H9 (cell line): ENCODE measurements around the gene PAX3. TPM values are rescaled to one million over a fixed set of nuclear protein-coding genes. Genes with fewer than 3 reads are reported as not detected.

Source experiments
- DNase-seq: peaks from one replicate; pipeline ENCODE4 v3.0.0-alpha.2; 2017
- H2AFZ ChIP-seq: one replicate; pipeline ENCODE4 v1.6.1; 2013; ENCODE audit warnings: mild to moderate bottlenecking, low read length, control low read depth, moderate library complexity
- H2AK5ac ChIP-seq: 2 replicates; pipeline ENCODE4 v1.6.1; 2013; ENCODE audit warnings: low read length, control low read depth, mixed read lengths; ENCODE audit not compliant: insufficient read length
- H2BK120ac ChIP-seq: one replicate; pipeline ENCODE4 v1.6.1; 2013; ENCODE audit warnings: low read depth, mild to moderate bottlenecking, low read length, control low read depth, inconsistent platforms; ENCODE audit not compliant: poor library complexity, severe bottlenecking
- H2BK12ac ChIP-seq: 2 replicates; pipeline ENCODE4 v1.6.1; 2013; ENCODE audit warnings: low read length, control low read depth, mixed read lengths, low read depth; ENCODE audit not compliant: insufficient read length
- H2BK15ac ChIP-seq: 2 replicates; pipeline ENCODE4 v1.6.1; 2013; ENCODE audit warnings: low read depth, low read length, control low read depth
- H2BK20ac ChIP-seq: one replicate; pipeline ENCODE4 v1.6.1; 2013; ENCODE audit warnings: low read depth, mild to moderate bottlenecking, low read length, control low read depth, inconsistent platforms; ENCODE audit not compliant: poor library complexity, severe bottlenecking
- H2BK5ac ChIP-seq: 2 replicates; pipeline ENCODE4 v1.6.1; 2013; ENCODE audit warnings: low read length, control low read depth, mixed read lengths; ENCODE audit not compliant: insufficient read length
- H3K14ac ChIP-seq: 2 replicates; pipeline ENCODE4 v1.6.1; 2013; ENCODE audit warnings: low read length, control low read depth; ENCODE audit not compliant: insufficient read depth
- H3K18ac ChIP-seq: 2 replicates; pipeline ENCODE4 v1.6.1; 2013; ENCODE audit warnings: low read depth, mild to moderate bottlenecking, mixed read lengths, low read length, control low read depth; ENCODE audit not compliant: insufficient read length
- H3K23ac ChIP-seq: 2 replicates; pipeline ENCODE4 v1.6.1; 2013; ENCODE audit warnings: low read length, control low read depth, mixed read lengths, low read depth; ENCODE audit not compliant: insufficient read length
- H3K23me2 ChIP-seq: 2 replicates; pipeline ENCODE4 v1.6.1; 2013; ENCODE audit warnings: low read depth, mild to moderate bottlenecking, mixed read lengths, low read length, control low read depth; ENCODE audit not compliant: insufficient read length, poor library complexity, severe bottlenecking
- H3K27ac ChIP-seq: 2 replicates; pipeline ENCODE4 v1.5.1; 2013; ENCODE audit warnings: low read length, control low read depth, mixed read lengths, low read depth; ENCODE audit not compliant: insufficient read length
- H3K27me3 ChIP-seq: 2 replicates; pipeline ENCODE4 v1.6.1; 2013; ENCODE audit warnings: low read length, control low read depth, inconsistent platforms; ENCODE audit not compliant: insufficient read depth
- H3K4ac ChIP-seq: 2 replicates; pipeline ENCODE4 v1.6.1; 2013; ENCODE audit warnings: low read depth, mild to moderate bottlenecking, control low read depth, inconsistent platforms, low read length, moderate library complexity
- H3K4me1 ChIP-seq: 2 replicates; pipeline ENCODE4 v1.6.1; 2013; ENCODE audit warnings: low read length, control low read depth, inconsistent platforms; ENCODE audit not compliant: insufficient read depth
- H3K4me2 ChIP-seq: 2 replicates; pipeline ENCODE4 v1.6.1; 2013; ENCODE audit warnings: low read length, control low read depth, mixed read lengths; ENCODE audit not compliant: insufficient read length, insufficient read depth
- H3K56ac ChIP-seq: 2 replicates; pipeline ENCODE4 v1.6.1; 2013; ENCODE audit warnings: low read depth, mild to moderate bottlenecking, mixed read lengths, low read length, control low read depth; ENCODE audit not compliant: insufficient read length
- H3K79me1 ChIP-seq: 2 replicates; pipeline ENCODE4 v1.6.1; 2013; ENCODE audit warnings: low read depth, mild to moderate bottlenecking, moderate library complexity, low read length, control low read depth, inconsistent platforms; ENCODE audit not compliant: insufficient read depth, poor library complexity, severe bottlenecking
- H3K79me2 ChIP-seq: 2 replicates; pipeline ENCODE4 v1.6.1; 2013; ENCODE audit warnings: low read length, control low read depth, inconsistent platforms; ENCODE audit not compliant: insufficient read depth
- H3K9ac ChIP-seq: 2 replicates; pipeline ENCODE4 v1.6.1; 2013; ENCODE audit warnings: low read length, control low read depth, mixed read lengths; ENCODE audit not compliant: insufficient read length; ENCODE audit errors: extremely low read depth
- H3K9me3 ChIP-seq: one replicate; pipeline ENCODE4 v1.6.1; 2013; ENCODE audit warnings: low read depth, low read length, inconsistent platforms; ENCODE audit not compliant: control insufficient read depth
- H3T11ph ChIP-seq: one replicate; pipeline ENCODE4 v1.6.1; 2013; ENCODE audit warnings: mild to moderate bottlenecking, low read length, control low read depth, inconsistent platforms
- H4K20me1 ChIP-seq: one replicate; pipeline ENCODE4 v1.6.1; 2013; ENCODE audit not compliant: control insufficient read depth, insufficient read length, insufficient read depth
- H4K5ac ChIP-seq: 2 replicates; pipeline ENCODE4 v1.6.1; 2013; ENCODE audit warnings: low read depth, mild to moderate bottlenecking, mixed read lengths, low read length, control low read depth; ENCODE audit not compliant: insufficient read length
- H4K8ac ChIP-seq: replicated peaks from 2 replicates; pipeline ENCODE4 v1.6.1; 2013; ENCODE audit warnings: low read length, control low read depth, mixed read lengths, low read depth; ENCODE audit not compliant: insufficient read length
- H4K91ac ChIP-seq: 2 replicates; pipeline ENCODE4 v1.6.1; 2013; ENCODE audit warnings: low read depth, mild to moderate bottlenecking, moderate library complexity, mixed read lengths, low read length, control low read depth; ENCODE audit not compliant: insufficient read length
- H3K27ac Mint-ChIP-seq, 3 experiments: 2 replicates in 2 of 3; 3 replicates in 1 of 3; pipeline ENCODE4 v1.8.0; 2020 to 2021; ENCODE audit warnings: mixed read lengths in 3 of 3, mild to moderate bottlenecking in 1 of 3, moderate library complexity in 1 of 3
- H3K27me3 Mint-ChIP-seq: 2 replicates; pipeline ENCODE4 v1.8.0; 2021; ENCODE audit warnings: low read depth, mild to moderate bottlenecking, moderate library complexity, mixed read lengths
- H3K36me3 Mint-ChIP-seq, 3 experiments: 2 replicates in 2 of 3; 3 replicates in 1 of 3; pipeline ENCODE4 v1.8.0; 2020 to 2021; ENCODE audit warnings: low read depth in 3 of 3, mixed read lengths in 3 of 3; ENCODE audit not compliant: insufficient read depth in 1 of 3
- H3K4me1 Mint-ChIP-seq, 2 experiments: 2 replicates each; pipeline ENCODE4 v1.8.0; 2020; ENCODE audit warnings: mixed read lengths in 2 of 2
- H3K4me3 Mint-ChIP-seq, 2 experiments: 2 replicates in 1 of 2; 3 replicates in 1 of 2; pipeline ENCODE4 v1.8.0; 2020 to 2021; ENCODE audit warnings: mild to moderate bottlenecking in 2 of 2, mixed read lengths in 2 of 2, moderate library complexity in 1 of 2
- H3K9me3 Mint-ChIP-seq, 2 experiments: 2 replicates in 1 of 2; 3 replicates in 1 of 2; pipeline ENCODE4 v1.8.0; 2020; ENCODE audit warnings: mild to moderate bottlenecking in 2 of 2, mixed read lengths in 2 of 2, moderate library complexity in 1 of 2
- CTCF ChIP-seq: fragments of 200-600 bp; sonication (generic); conservative IDR thresholded peaks from 3 replicates; pipeline ENCODE4 v1.8.0; 2021; ENCODE audit warnings: antibody characterized with exemption, mild to moderate bottlenecking
- WGBS: extraction: QIAGEN DNeasy Blood & Tissue Kit; methylation state at CpG from one replicate; pipeline ENCODE4 v1.1.7; 2013; ENCODE audit warnings: missing lambda C conversion rate, low lambda C conversion rate, mixed read lengths; ENCODE audit not compliant: insufficient read length; ENCODE audit errors: extremely low coverage; 5-methylcytosine and 5-hydroxymethylcytosine counted together
- total RNA-seq: library from RNA; stranded (reverse); gene quantifications from 2 replicates; pipeline ENCODE4 v1.2.1, GENCODE V29; 2021

PAX3 gene
- total RNA-seq, 1 experiment from 2014 or later, result not detected

- no peaks in the 10 kb centered on the region for H3K9me3 ChIP-seq
- no peak overlapping the region for H4K5ac ChIP-seq
- Mint-ChIP-seq H3K4me3 (no peak overlapping the region), H3K9me3 (peaks cover 0 to 2% of the 10 kb centered on the region in 2 experiments; a peak in 1 of 5 replicates), H3K36me3 (no peaks in the 10 kb centered on the region; a peak in 1 of 7 replicates), H3K4me1 (peaks cover 3 to 6% of the 10 kb centered on the region in 2 experiments; a peak in 2 of 4 replicates), H3K27me3 (peaks cover 47% of the 10 kb centered on the region), H3K27ac (no peak overlapping the region)
- no peak overlapping the region for H2AFZ ChIP-seq
- no peak overlapping the region for H2BK15ac ChIP-seq
- H2AK5ac ChIP-seq, result no peak overlapping the region
- H3K9ac ChIP-seq, result no peak overlapping the region
- H2BK12ac ChIP-seq, result no peak overlapping the region
- no peak overlapping the region for H4K91ac ChIP-seq
- no peak for TF ChIP-seq CTCF
- no peak overlapping the region for H3K23ac ChIP-seq
- H4K20me1 ChIP-seq, result no peaks in the 10 kb centered on the region
- H2BK5ac ChIP-seq, result no peak overlapping the region
- H3T11ph ChIP-seq, result no peak overlapping the region
- H3K23me2 ChIP-seq, result no peaks in the 10 kb centered on the region
- H3K27ac ChIP-seq, result no peak overlapping the region
- no peaks in the 10 kb centered on the region for H3K27me3 ChIP-seq
- H4K8ac ChIP-seq, result no peak overlapping the region
- H2BK120ac ChIP-seq, result no peak overlapping the region
- no peak overlapping the region for H3K4ac ChIP-seq
- no peaks in the 10 kb centered on the region for H3K79me2 ChIP-seq
- no peak overlapping the region for H3K18ac ChIP-seq
- no peak overlapping the region for H3K14ac ChIP-seq
- no CpG with 5 or more reads among the region's 2 CpGs for WGBS
- DNase-seq, result no peak
- H2BK20ac ChIP-seq, result no peak overlapping the region
- no peak overlapping the region for H3K56ac ChIP-seq
- H3K4me1 ChIP-seq, result no peaks in the 10 kb centered on the region
- H3K4me2 ChIP-seq, result no peak overlapping the region
- H3K79me1 ChIP-seq, result no peaks in the 10 kb centered on the region
These were observed 50.5 kb downstream of the PAX3 start for GRCh38 chr2:222248256-222248655.
